Measurements from ENCODE around the gene PRIMPOL. TPM values are rescaled to one million over a fixed set of nuclear protein-coding genes. Genes with fewer than 3 reads are reported as not detected.

PRIMPOL gene
- total RNA-seq, 2 donors from 2014 or later: 19.1 to 19.3 TPM

DNA sequence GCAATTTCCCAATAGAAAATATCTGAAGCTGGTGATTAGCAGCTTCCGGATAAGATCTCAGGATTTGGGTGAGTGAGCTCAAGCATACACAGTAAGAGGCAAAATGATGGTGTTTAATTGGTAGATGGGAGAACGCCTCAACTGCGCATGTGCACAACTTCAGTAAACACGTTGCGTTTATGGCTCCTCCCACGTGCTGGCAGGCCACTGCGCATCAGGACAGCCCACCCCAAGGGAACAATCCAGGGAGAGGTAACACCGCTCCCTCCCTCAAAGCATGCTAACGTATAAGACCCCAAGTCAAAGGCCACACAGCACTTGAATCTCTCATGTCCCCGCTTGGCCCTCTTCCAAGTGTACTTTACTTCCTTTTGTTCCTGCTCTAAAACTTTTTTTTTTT, 94.7 kb downstream of the PRIMPOL start:
- peaks cover 14 to 23% of the 10 kb centered on the region in 2 donors for H3K4me1 Mint-ChIP-seq (ENCODE audit: low read depth in 2 of 2)
- no peaks in the 10 kb centered on the region for H3K36me3 Mint-ChIP-seq
- H3K27me3 Mint-ChIP-seq: no peaks in the 10 kb centered on the region
- no peak for ATAC-seq
- no peak overlapping the region for H3K27ac Mint-ChIP-seq
- H3K4me3 Mint-ChIP-seq: no peak overlapping the region
- H3K9me3 Mint-ChIP-seq: no peaks in the 10 kb centered on the region
- no peak for DNase-seq (ENCODE audit: low spot score)

Other genes starting within 250 kb of the PRIMPOL start
- 10 to 100 TPM; 55.2 to 67.8 TPM for gene IRF2, start 175.2 kb upstream of the PRIMPOL start, total RNA-seq
- gene CASP3, start 291 bp upstream of the PRIMPOL start, total RNA-seq: 10 to 100 TPM; 65.8 to 96.5 TPM
- gene CENPU, start 84.4 kb downstream of the PRIMPOL start, total RNA-seq: 10 to 100 TPM; 44.8 to 60.2 TPM
- 100 to 1,000 TPM; 110 to 111 TPM for gene ACSL1, start 176.2 kb downstream of the PRIMPOL start, total RNA-seq